C4-2B (cell line): Measurements from ENCODE around the gene TMEM238.

ENCODE experiments used
- H3K27ac ChIP-seq: fragments of 450-650 bp; 2 replicates; pipeline ENCODE4 v1.5.1; 2017
- ZFX ChIP-seq: fragments of 450-650 bp; IDR thresholded peaks from 2 replicates; pipeline ENCODE4 v1.6.1; 2017
- TF ChIP-seq, protein P1 (sequence below): fragments of 450-650 bp; conservative IDR thresholded peaks from 2 replicates; pipeline ENCODE4 v1.5.1; 2017; ENCODE audit warnings: mild to moderate bottlenecking

TMEM238 gene

DNA sequence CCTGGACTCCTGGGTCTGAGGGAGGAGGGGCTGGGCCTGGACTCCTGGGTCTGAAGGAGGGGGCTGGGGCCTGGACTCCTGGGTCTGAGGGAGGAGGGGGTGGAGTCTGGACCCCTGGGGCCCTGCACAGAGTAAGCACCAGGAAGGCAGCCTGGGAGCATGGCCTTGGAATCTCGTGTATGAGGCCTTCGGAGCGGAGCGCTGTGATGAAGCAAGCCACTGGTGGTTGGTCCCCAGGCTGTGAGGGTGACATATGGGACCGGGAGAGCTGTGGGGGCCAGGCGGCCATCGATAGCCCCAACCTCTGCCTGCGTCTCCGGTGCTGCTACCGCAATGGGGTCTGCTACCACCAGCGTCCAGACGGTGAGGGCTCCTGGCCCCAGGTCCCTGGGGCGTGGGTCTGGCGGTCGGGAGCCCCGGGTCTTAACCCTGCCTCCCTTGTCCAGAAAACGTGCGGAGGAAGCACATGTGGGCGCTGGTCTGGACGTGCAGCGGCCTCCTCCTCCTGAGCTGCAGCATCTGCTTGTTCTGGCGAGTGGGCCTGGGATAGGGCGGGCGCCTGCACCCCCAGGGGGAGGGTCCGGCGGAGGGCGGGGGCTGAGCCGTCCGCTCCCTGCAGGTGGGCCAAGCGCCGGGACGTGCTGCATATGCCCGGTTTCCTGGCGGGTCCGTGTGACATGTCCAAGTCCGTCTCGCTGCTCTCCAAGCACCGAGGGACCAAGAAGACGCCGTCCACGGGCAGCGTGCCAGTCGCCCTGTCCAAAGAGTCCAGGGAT is 6.5 kb downstream of the TMEM238 start:
- no peak overlapping the region for H3K27ac ChIP-seq
- TF ChIP-seq ZFX, result no peak
- TF ChIP-seq, protein P1, sequence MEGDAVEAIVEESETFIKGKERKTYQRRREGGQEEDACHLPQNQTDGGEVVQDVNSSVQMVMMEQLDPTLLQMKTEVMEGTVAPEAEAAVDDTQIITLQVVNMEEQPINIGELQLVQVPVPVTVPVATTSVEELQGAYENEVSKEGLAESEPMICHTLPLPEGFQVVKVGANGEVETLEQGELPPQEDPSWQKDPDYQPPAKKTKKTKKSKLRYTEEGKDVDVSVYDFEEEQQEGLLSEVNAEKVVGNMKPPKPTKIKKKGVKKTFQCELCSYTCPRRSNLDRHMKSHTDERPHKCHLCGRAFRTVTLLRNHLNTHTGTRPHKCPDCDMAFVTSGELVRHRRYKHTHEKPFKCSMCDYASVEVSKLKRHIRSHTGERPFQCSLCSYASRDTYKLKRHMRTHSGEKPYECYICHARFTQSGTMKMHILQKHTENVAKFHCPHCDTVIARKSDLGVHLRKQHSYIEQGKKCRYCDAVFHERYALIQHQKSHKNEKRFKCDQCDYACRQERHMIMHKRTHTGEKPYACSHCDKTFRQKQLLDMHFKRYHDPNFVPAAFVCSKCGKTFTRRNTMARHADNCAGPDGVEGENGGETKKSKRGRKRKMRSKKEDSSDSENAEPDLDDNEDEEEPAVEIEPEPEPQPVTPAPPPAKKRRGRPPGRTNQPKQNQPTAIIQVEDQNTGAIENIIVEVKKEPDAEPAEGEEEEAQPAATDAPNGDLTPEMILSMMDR, result no peak

DNA sequence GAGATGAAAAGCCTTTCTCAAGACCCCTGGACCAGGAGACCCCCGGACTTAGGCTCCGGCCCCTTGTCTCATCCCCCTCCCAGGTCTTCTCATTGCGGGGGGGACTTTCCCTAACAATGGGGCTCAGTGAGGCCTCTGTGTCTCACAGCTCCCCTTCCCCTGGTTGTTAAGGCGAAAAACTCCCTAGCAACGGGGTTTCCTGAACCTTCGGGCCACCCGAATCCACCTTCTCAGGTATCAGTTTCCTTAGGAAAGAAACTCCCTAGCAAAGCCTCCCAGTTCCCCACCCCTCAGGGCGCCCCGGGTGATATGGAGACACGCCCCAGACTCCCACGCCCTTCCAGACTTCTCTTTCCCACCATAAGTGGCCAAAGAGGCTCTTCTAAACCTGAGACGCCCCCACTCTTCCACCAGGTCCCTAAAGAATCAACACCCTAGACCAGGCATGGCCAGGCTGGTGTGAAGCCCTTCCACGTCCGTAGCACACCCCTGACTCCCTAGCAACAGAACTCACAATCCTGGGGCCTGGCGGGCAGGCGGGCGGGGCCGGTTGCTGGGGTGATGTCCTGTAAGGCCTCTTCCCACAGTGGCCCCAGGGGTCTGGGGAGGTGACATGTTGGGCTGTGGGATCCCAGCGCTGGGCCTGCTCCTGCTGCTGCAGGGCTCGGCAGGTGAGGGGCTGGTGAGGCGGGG is 7.7 kb downstream of the TMEM238 start, which contains the start of gene TMEM190:
Gene TMEM190, plus strand, starts transcription at position 586 of the 693 bp plus-strand sequence. Its CDS starts 28 bp downstream, at position 614.
- TF ChIP-seq, protein P1, result no peak
- no peak for TF ChIP-seq ZFX
- no peak within 1 kb of the TSS for H3K27ac ChIP-seq

DNA sequence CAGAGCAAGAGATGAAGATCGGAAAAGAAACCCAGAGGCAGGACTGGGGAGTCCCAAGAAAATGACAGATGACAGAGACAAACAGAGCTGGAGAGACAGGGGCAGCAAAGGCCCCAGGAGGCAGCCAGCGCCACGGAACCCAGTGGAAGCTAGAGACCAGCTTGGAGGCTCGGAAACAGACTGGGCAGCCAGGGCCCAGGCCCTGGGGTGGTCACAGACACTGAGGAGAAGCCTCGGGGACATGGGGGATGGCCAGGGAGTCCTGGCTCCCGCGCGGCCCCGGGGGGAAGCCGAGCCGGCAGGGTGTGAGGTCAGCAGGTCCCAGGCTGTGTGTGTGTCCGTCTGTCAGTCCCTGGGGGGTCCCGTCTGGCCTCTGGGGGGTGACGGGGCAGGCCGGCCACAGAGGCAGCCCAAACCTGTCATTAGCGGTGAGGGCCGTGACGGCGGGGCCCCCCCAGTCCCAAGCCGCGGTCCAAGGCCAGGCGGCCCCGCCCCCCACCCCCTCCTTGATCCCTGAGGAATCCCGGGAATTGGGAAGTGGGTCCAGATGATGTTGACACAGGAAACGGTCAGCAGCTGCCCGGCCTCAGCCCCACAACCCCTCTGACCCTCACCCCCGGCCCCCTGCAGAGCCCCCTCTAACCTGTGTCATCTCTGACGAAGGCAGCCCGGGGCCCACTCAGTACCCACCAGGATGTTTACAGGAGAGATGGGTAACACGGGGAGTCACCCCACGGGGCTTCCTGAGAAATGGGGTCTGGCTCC is 9.9 kb downstream of the TMEM238 start:
- TF ChIP-seq ZFX, result no peak
- TF ChIP-seq, protein P1, result no peak
- H3K27ac ChIP-seq, result no peak overlapping the region

DNA sequence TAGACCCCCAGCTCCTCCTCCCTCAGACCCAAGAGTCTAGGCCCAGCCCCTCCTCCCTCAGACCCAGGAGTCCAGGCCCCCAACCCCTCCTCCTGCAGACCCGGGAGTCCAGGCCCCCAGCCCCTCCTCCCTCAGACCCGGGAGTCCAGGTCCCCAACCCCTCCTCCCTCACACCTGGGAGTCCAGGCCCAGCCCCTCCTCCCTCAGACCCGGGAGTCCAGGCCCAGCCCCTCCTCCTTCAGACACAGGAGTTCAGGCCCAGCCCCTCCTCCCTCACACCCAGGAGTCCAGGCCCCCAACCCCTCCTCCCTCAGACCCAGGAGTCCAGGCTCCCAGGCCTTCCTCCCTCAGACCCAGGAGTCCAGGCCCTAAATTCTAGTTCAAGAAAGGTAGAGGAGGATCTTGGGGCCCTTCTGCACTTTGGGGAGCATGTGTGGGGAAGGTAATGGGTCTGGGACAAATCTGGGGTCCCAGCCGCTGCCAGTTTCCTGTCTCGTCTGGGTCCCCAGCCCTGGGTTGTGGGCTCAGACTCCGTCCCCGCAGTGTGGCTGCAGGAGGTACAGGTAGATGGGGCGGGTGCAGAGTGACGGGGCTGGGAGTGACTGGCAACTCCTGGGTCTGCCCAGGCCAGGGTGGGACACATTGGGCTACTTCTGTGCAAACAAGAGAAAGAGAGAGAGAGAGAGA is 10.6 kb downstream of the TMEM238 start:
- H3K27ac ChIP-seq, result no peak overlapping the region
- no peak for TF ChIP-seq ZFX
- TF ChIP-seq, protein P1, result no peak

DNA sequence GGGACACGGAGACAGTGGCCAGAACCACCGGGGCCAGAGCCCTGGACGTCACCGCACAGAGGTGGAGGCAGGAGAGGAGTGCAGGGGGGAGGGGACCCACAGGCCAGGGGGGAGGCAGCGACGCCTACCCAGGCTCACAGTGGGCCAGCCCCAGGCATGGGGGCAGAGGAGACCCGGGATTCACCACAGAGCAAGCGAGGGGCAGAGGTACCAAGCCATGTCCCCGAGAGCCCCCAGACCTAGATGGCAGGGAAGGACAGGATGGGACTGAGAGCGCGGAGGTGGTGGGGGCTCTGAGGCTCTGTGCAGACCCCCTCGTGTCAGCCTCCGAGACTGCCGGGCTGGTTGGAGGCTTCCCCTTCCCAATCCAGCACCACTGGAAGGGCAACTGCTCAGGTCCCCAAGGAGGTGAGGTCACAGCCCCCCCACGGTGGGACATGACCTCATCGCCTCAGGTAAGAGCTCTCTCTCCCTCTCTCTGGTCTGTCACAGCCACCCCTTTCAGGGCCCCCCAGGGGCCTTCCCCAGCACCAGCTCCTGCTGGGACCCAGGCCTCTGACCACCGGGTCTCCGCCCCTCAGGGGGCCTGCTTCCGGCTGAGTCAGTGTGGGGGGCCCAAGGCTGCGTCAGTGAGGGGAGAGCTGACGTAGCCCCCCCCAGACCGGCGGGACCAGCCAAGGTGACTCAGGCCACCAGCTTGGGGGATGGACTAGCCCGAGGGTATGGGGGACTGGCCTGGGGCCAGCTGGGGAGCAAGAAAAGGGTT is 11.6 kb downstream of the TMEM238 start:
- TF ChIP-seq, protein P1, result no peak
- TF ChIP-seq ZFX, result no peak
- no peak overlapping the region for H3K27ac ChIP-seq

DNA sequence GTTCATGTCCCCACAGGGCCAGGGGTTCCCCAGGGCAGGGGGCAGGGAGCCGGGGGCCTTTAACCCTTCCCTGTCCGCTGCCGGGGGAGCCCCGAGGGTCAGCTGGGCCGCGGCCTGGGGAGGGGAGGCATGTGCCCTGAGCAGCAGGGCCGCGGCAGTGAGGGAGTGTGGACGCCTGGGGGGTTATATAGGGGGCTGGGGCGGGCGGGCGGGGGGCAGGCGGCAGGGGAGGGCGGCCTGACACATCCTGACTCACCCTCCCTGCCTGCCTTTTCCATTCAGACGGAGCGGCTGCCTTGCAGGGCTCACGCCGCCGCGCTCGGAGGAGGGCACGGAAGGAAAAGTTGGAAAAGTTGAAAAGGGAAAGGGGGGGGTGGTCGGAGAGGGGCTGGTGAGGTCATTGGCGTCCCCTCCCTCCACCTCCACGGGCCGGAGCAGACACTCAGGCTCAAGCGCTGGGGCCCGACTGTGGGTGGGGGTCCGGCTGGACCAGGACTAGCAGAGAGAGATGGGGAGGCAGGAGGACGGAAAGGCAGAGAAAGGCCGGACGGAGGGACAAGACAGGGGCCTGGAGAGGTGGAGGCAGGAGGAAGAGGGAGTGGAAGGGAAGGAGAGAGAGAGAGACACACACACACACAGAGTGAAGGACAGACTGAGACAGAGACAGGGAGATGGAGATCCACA is 13.6 kb downstream of the TMEM238 start, which contains the start of gene IL11:
Gene IL11, minus strand, starts transcription at position 159 of the 684 bp plus-strand sequence. Its CDS starts 153 bp downstream, at position 6.
- H3K27ac ChIP-seq, result no peak within 1 kb of the TSS
- TF ChIP-seq, protein P1, result no peak
- TF ChIP-seq ZFX, result no peak
